HuH-7.5 (cell line): ENCODE measurements around the gene MAPRE3.

Experiments used
- DNase-seq: peaks from one replicate; pipeline ENCODE4 v3.0.0; 2011; ENCODE audit warnings: low spot score

MAPRE3 gene

DNA sequence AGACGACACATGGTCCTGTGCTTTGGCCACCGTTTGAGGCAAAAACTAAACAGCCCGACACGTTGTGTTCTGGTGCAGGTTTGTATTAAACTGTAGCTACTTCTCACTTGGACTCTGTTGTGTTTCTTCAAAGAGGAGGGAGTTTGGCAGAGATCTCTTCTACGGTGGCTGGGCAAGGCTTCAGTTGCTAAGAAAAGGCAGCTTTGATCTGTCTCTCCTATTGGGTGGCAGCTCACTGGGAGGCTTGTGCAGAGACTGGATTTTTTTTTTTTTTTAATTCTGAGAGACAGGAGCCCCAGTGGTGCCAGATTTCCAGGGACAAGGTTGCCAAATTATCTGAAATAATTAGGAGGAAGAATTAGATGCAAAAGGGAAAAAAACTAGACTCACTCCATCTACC, 20.2 kb upstream of the MAPRE3 start:
- no peak for DNase-seq

DNA sequence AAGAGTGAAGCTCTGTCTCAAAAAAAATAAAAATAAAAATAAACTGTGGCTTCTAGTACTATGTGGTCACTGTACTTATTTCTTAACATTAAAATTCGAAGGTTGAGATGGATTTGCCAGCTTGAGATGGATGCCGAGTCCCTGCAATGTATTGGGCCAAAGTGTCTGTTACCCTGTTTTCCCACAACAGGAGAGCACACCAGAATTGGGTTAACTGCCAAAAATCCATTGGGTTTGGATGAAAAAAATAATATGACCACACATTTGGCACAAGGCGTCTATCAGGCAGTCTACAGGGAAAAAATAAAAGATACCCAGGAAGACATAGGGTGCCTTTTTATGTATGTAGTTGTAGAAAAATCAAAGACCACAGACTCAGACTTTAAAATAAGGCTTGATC, 19.2 kb upstream of the MAPRE3 start:
- no peak for DNase-seq

DNA sequence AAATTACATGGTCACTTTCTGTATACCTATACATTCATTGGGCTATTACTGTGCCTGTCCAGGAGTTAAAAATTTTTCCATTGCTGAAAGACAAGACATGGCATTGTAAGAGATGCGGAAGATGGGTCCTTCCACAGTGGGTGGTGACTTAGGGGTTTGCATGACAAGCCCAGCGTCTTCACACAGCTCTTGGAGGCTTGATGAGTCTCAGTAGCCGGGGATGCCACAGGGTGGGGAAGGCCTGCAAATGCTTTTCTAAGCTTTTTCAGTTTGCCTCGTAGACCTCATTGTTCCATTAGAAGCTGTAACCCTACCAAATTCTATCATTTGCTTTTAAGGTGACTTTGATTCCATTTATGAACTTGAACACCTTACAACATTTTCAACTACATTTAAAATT, 18.1 kb upstream of the MAPRE3 start:
- DNase-seq: no peak

DNA sequence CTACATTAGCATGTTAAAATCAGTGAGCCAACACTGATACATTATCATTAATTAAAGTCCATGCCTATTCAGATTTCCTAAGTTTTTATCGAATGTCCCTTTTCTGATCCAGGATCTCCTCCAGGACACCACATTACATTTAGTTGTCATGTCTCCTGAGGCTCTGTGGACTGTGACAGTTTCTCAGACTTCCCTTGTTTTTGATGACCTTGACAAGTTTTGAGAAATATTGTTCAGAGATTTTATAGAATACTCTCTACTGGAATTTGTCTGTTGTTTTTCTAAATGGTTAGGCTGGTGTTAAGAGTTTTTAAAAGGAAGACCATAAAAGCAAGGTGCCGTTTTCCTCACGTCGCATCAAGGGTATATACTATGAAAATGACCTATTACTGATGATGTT, 16.3 kb upstream of the MAPRE3 start:
- no peak for DNase-seq

DNA sequence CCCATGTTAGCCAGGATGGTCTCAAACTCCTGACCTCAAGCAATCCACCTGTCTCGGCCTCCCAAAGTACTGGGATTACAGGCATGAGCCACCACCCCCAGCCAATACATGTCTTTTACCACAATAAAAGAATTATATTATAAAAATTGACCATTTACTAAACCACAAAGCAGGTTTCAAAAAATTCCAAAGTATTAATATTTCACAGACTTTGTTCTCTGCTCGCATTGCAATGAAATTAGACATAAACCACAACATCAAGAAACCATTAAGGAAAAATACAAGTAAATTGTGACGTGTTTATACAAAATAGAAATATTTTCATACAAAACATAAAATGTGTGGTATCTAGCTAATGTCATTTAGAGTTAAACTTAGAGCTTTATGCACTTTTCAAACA, 13.4 kb upstream of the MAPRE3 start:
- no peak for DNase-seq

DNA sequence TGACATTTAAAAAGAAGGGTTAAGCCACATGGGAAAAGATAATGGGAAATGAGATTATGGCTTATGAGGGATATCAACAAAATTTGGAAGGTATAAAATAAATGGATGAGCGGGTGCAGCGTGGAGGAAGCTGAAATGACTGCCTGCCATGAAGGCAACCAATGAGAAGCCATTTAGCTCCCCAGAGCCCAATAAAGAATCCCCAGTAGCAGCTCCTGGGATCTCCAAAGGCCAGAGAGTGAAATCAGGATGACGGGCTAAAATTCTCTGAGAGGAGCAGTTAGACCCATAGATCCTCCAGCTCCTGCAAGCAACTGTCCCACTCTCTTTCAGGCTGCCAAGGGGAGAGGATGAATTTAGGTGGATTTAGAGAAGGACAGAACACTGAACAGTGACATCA, 12.9 kb upstream of the MAPRE3 start:
- no peak for DNase-seq

DNA sequence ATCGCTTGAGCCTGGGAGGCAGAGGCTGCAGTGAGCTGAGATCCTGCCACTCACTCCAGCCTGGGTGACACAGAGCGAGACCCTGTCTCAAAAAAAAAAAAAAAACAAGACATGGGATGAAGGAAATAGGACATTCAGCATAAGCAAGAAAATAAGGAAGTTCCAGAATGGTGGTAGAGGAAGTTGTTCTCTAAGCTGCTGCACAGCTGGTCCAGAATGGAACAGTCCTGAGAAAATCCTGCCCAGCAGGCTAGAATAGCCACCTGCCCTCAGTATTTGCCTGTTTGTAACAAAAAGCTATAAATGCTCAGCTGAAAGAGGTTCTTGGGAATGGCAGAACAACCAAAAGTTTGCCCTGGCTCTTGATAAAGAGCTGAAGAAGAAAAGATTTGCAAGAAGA, 11.1 kb upstream of the MAPRE3 start:
- DNase-seq: no peak

DNA sequence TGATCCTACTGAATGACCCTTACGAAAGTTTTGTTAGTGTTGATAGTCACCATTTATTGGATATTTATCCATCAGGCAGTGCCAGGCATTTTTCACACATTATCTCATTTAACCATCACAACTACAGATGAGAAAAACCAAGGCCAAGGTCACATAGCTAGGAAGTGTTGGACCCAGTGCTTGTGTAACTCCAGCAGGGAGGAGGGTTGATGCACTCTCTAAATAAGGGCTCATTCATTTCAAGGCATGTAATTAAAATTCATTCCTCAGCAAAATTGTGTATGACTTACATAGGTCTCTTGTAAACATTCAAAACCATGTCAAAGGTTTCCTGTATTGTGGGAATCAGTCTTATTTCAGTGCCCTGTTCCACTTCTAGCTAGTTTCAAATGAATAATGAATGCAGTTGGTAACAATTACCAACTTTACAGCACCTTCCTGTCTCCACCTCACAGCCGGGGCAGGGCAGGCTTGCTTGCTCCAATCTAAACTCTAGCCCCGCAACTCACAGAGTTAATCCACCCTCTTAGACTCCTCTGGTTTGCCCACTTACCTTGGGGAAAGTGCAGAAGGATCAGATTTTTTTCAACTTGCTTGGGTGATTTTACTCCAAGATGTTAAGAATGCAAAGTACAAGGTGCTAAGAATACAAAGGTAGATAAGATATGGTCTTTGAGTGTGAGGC, 5.8 kb upstream of the MAPRE3 start:
- DNase-seq: no peak

DNA sequence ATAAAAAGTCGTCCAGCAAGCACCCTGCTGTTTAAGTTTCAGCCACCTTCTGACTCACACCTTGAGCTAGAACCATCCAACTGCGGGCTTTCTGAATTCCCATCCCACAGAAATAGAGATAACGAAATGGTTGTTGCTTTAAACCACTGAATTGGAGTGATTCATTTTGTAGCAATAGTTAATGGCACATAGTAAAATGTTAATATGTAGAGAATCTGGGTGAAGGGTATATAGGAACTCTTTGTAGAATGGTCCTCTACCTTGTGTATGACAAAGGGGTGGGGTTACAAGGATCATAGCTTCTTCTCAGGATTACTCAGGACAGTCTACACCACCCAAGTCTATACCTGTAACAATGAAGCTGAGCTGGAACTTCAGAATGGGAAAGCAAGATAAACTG, 2.4 kb upstream of the MAPRE3 start:
- DNase-seq: no peak

DNA sequence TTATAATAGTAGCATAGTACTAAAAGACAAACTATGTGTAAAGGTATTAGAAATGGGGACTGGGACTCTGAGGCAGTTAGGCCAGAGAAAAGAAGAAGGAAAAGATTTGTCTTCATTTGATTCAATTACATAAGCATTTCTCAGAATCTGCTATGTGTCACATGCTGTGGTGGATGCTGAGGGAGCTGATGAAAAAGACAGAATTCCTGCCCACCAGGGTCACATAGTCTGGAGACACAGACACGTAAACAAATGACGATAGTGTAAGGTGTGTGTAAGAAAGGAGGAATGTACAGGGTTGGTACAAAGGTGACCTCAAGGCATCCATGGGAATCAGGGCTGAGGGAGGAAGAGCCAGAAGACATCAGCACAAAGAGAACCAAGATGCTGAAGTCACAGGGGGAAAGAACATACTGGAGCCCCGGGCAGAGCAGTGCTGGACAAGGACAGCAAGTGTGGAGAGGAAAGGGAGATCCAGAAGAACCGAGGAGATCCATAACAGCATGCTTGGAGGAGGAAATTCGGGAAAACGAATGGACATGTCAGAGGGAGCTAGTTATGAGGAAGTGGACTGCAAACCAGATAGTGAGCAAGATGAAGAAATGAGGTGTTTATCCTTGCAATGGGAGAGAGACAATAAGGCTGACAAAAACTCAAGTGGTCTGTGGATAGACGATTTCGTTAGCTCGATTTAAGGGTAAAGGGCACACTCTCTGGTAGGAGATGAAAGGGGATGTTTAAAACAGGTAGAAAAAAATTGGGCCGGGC, 1.2 kb upstream of the MAPRE3 start:
- no peak for DNase-seq

DNA sequence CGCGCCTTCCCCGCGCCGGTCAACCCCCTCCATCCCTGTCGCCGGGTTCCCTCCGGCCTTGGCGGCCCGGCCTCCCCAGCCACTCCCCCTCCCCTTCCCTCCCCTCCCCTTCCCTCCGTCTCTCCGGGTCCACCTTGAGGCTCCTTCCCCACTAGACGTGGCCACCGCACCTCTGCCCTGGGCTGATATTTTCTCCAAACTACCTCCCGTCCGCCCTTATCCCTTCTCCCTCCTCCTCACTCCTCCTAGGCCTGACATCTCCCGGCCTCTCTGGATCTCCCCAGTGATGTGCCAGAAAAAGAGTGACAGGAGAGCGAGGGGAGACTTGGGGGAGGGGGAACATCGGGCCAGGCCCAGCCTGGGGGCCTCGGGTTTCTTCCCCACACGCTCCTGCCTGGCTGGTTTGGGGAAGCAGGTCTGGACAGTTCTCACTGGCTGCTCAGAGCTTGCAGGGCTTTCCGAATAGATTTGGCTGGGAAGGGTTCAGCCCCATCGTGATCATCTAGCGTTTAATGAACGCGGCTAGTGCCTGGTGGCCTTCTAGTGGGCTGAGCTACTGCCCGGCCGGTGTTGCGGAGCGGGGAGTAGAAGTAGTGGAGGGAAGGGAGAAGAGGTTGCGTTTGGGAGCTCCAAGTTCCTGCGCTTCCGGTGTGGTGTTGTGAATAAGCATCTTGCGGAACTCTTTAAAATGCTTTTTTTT, 641 bp downstream of the MAPRE3 start:
- peak; percentile 19 for DNase-seq

DNA sequence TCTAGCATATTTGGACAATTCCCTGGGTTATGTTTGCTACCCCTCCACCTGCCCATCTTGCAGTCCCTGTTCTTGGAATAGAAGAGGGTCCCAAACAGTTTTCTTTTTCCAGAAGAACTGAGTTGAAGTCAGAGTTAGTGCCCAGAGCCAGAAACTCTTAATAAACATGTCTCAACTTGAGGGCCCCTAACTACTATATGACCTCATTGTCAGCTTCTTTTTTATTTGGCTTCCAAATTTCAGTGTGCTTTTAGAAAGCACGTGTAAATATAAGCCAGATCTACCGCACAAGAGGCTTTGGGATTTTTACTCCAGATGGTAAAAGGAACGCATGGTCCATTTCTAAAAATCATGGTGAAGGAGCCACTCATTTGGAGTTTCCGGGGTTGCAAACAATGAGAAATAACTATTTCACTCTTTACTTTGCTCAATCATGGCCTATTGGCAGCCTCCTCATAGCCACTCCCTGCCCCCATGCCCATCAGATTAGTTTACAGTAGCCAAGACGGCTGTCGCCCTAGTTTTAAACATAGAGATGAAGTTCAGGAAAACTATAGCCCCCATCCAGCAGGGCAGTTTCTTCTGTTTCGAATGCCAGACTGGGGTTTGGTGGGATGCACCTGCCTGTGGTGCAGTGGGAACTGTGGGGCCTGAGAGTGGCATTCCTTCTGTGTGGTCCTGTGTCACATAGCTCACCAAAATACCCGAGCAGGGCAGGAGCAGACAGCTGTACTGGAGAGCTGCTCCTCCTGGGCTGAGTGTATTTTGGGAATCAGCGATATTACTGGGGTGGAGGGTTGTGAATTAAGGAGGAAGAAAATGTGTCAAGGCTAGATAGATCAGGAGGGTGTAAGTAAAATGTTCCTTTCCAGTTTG, 1.7 kb downstream of the MAPRE3 start:
- DNase-seq: no peak

DNA sequence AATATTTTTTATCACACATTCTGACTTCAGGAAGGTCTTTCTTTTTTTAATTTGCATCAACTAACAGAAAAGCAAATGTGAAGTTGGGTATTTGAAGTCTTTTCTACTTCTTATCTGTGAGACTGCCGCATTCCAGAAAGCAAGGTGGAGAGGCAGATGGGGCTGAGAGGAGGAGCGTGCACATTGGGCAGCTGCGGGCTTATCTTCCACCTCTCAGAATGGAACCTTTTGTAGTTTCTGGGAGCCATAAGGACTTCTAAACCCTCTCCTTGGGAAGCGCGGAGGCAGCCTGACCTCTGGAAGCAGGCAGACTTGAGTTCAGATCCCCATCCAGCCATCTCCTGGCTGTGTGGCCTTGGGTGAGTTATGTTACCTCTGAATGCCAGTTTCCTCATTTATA, 3.9 kb downstream of the MAPRE3 start:
- DNase-seq: no peak

DNA sequence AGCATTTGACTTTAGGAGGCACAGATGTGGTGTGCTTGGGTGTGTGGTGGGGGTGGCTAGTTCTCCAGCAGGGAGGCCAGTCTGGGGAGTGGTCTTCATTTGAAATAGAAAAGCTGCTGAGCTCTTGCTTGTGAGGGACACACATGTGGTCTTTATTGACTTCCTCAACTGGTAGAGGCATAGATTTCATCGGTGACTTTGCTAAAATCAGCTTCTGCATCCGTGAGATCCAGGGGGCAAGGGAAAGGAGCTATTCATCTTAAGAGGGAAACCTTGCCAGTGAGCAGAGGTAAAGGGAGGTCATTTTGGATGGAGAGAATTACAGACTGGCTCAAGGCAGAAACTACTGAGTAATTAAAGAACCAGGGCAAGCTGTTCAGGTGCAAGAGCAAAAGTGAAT, 4.7 kb downstream of the MAPRE3 start:
- no peak for DNase-seq

DNA sequence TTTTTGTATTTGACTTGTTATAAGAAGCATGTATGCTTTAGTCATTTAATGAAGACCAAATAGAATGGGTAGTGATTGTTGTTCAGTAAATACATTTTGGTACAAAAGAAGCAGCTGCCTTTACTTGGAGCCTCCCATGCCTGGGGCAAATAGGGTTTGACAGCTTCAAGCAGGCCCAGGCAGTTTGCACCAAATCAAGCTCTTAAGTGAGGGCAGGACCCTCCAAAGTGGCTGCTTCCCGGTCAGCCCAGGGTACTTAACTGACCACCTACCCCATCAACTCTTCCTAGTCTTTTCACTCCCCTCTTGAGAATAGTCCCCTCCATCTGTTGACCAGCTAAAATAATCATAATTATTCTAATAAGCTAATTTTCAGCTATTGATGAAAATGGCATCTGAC, 5.2 kb downstream of the MAPRE3 start:
- no peak for DNase-seq

DNA sequence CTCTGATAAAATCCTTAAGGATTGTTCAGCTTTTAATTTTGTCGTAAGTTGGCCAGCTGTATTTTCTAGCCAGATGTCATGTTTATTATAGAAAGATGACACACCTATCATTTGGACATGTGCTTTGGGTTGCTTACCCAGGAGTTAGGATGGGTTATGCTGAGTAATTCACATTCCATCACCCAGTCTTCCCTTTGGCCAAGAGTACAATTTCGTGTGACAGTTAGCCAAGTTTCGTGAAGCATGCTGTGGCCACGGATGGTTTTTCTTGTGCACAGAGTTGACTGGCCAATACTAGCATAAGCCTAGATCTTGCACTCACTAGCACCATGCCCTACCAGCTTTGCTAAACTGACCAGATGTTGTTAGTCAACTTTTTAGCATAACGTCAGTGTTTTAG, 5.8 kb downstream of the MAPRE3 start:
- DNase-seq: no peak

DNA sequence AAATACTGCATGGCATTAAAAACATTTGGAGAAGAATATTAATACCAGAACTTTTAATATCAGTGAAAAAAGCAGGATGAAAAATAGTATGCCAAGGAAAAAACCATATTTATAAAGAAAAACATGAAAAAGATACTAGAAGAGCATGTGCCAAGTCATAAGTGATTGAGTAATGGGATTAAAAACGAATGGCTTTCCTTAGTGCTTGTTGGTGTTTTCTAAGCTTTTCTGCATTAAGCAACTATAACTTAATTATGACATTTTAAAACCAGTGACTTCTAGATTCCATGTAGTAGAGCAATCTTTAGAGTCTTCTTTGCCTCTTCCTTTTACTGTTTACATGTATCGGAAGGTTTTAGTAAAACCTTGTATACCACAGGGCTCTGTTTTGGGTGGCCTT, 6.6 kb downstream of the MAPRE3 start:
- no peak for DNase-seq

DNA sequence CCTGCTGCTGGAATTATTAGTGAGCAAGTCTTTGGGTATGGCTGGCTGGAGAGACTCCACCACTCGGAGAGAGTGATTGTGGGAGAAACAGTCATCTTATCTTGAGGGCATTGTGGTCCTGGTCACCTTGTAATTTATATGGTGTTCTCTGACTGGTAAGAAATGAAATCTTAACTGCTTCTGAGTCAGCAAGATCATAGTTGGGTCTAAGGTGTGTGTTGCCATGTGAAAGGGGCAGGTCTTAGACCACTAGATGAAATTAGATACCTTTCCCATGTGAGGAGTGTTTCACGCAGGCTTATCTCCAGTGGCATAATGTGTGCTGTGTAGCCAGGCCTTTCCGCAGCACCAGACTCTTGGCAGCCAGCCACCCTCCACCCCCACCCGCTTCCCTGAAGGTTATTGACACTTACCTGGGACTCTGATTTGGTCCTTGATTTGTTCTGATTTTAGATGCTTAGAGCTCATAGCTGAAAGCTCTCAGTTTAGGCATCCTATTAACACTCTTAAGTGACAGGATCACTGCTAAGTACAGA, 7.7 kb downstream of the MAPRE3 start:
- DNase-seq: no peak

DNA sequence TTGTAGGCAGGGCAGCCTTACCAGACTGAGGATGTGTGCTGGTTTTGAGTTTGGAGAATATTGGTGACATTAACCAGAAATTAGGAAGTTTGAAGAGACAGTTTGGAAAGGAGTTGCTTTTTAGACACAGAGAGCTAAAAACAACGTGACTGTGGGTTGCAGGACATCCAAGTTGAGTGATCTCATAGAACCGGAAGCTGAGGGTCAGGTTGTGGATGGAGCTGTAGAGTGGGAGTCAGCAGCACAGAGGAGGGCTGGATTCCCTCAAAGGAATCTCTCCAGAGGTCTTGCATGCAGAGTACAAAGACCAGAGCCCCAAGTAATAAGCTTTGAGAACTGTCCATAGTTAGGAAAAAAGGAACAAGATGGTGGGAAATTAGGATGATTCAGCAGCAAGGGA, 9.3 kb downstream of the MAPRE3 start:
- no peak for DNase-seq

DNA sequence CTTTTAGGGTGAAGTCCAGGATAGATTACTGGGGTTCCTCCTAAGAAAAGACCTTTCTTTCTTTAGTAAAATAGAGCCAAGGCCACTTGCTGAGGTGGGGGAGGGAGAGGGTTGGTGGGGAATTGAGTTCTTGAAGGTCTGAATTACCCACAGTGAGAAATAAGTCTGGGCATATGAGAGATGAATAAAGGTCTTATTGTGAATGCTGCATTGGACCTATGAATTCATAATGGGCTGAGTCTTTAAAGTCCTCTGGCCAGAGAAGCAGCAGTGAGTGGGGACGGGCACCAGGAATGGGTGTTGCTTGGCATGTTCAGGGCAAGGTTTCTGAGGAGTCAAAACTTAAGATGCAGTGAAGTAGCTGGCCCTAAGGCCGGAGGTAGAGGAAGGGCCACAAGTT, 10.5 kb downstream of the MAPRE3 start:
- no peak for DNase-seq

DNA sequence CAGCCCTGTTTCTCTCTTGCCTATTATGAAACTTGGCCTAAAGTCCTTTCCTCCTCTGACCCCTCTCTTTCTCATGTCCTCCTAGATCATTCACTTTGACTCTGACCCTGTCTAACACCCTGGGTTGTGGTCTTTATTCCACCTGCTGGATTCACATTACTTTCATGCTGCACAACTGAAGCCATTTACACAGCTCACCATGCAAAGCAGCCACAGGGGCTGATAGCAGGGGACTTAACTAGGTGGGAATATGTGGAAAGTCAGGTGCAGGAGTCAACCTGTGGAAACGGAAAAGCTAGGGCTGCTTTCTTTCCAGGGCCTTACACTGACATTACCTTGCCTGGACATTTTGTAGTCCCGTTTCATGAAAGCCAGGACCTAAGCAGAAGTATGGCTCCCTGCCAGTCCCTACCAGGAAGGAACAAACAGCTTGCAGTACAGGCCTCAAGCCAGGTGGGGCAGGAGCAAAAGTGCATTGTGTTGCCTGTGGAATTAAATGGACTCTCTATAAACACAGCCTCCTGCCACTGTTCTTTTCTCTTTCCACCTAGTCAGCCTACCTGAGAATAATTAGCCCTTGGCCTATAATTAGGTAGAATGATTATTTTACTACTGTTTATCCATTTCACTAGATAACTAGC, 11.8 kb downstream of the MAPRE3 start:
- peak; percentile 60 for DNase-seq

DNA sequence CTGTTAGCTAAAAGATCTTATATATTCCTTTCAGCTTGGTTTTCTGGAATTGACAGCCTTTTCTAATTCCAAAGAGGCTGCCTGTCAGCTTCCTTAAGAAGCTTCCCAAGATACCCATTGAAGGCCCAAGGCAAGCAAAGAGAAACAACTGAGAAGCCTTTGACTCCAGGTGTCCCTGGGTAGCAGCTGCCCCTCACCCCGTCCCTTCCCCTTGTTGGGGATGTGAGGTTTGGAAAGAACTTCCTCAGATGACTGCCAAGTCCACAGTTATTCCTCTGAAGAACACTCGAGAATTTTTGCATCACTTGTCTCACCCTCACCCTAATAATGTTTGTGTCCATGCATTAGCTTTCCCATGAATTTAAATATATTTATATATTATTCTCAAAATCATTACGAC, 13.3 kb downstream of the MAPRE3 start:
- no peak for DNase-seq
